GM10248 (cell line): ENCODE data around the gene SV2C.

Source experiments
- CTCF ChIA-PET: fragments of 300-600 bp; sonication (Branson Sonifier 250); formaldehyde crosslinking; extraction: SDS; loops from one replicate; lab custom pipeline; 2021; ENCODE audit warnings: antibody characterized with exemption; lab: Yijun Ruan, JAX
- POLR2A ChIA-PET: fragments of 350-650 bp; sonication (Branson Sonifier 250); formaldehyde crosslinking; extraction: SDS; loops from one replicate; lab custom pipeline; 2020; ENCODE audit warnings: antibody characterized with exemption; lab: Yijun Ruan, JAX
- DNase-seq: peaks from one replicate; pipeline ENCODE4 v3.0.0; 2012; ENCODE audit errors: extremely low spot score
- CTCF ChIP-seq: IDR thresholded peaks from 2 replicates; pipeline ENCODE4 v1.5.1; 2012; ENCODE audit warnings: mild to moderate bottlenecking, low read depth; ENCODE audit errors: extremely low read depth, missing control alignments, control extremely low read depth

The SV2C gene

GRCh38 chr5:76384189-76384588 is 301.0 kb downstream of the SV2C start:
- TF ChIP-seq CTCF: no peak
- no peak for DNase-seq
- ChIA-PET CTCF (interaction anchor here (1.2 kb wide), 1 partner anchor 13 kb away, joined by 3 read pairs; no protein-coding TSS in a partner anchor), POLR2A (no interaction called here)

- no peak for TF ChIP-seq CTCF
- CTCF ChIA-PET: interaction anchor here (1.2 kb wide), 1 partner anchor 13 kb away, joined by 3 read pairs; no protein-coding TSS in a partner anchor
- DNase-seq: no peak
- POLR2A ChIA-PET: no interaction called here
Observed at GRCh38 chr5:76384705-76385104, 301.5 kb downstream of the SV2C start.

- TF ChIP-seq CTCF: no peak
- CTCF ChIA-PET: interaction anchor here (1.3 to 1.6 kb wide), 2 partner anchors 10 to 19 kb away, joined by 6 to 8 read pairs; partner anchors contain the start of gene IQGAP2
- no peak for DNase-seq
- POLR2A ChIA-PET: no interaction called here
Observed at GRCh38 chr5:76385540-76385939, 302.4 kb downstream of the SV2C start.

GRCh38 chr5:76386360-76386759 is 303.2 kb downstream of the SV2C start:
- ChIA-PET CTCF (interaction anchor here (1.0 to 1.6 kb wide), 4 partner anchors 10 to 211 kb away, joined by 3 to 8 read pairs (median 4); partner anchors contain the start of gene IQGAP2), POLR2A (no interaction called here)
- no peak for TF ChIP-seq CTCF
- no peak for DNase-seq

- no peak for TF ChIP-seq CTCF
- POLR2A ChIA-PET: no interaction called here
- CTCF ChIA-PET: interaction anchor here (0.9 to 1.9 kb wide), 3 partner anchors 8 to 196 kb away, joined by 3 to 6 read pairs (median 3); no protein-coding TSS in a partner anchor
Observed at GRCh38 chr5:76388236-76388635, 305.1 kb downstream of the SV2C start.

GRCh38 chr5:76388791-76389512 is 305.8 kb downstream of the SV2C start:
- no peak for TF ChIP-seq CTCF
- POLR2A ChIA-PET: no interaction called here
- DNase-seq: no peak
- CTCF ChIA-PET: interaction anchor here (0.9 to 2.1 kb wide), 9 partner anchors 10 to 195 kb away, joined by 3 to 6 read pairs (median 3); no protein-coding TSS in a partner anchor

More at GRCh38 chr5:76388236-76388635, 305.1 kb downstream of the SV2C start:
- no peak for DNase-seq
